ENCODE measurements around the gene ISG15. TPM values are rescaled to one million over a fixed set of nuclear protein-coding genes. Genes with fewer than 3 reads are reported as not detected.
"Not testable (repeated sequence)": the region's sequence is repeated elsewhere in the genome, so short reads cannot be mapped to it uniquely, and the experiment has no call there.

ISG15 gene
- total RNA-seq, 1 experiment from 2014 or later = 758 TPM

DNA sequence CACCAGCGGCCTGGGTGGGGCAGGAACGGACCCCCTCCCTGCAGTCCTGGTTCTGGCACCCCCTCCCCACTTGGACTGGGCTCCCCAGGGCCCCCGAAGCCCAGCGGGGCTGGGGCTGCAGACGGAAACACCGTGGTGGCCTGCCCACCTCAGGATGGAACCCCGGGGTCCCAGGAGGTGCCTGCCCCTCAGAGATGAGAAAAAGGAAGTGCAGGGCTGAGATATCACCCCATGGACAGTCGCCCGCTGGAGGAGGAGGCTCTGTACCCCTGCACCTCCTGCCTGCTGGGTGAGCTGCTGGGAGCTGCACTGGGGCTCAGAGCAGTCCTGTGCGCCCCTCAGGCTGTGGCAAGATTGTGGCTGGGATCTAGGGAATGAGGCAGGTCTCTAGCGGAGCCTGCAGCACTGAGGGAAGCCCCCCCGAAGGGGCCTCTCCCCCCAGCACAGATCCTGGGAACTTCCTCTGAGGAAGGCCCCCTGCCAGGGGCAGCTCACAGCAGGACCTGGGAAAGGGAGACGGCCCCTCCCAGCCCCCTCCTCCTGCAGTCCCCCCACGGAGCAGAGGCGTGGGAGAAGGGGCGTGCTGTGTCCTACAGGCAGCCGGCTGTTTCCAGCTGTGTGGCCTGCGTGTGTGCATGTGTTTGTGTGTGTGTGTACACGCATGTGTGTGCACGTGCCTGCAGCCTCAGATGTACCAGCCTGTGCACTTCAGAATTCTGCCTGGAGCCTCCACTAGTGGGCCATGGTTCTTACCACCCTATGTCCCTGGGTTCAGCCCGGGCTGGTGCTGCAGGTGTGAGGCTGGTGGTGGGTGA lies 13.5 kb downstream of the ISG15 start:
- no TSS peak for BruUV-seq (replicated peaks)
- Histone ChIP-seq H4K20me1 (ENCODE audit: low read length) (peaks cover 63% of the 10 kb centered on the region), H3K9me3 (ENCODE audit: low read length) (no peaks in the 10 kb centered on the region), H3K4me2 (ENCODE audit: low read length) (no peak overlapping the region), H3F3A (ENCODE audit: low read length, unreplicated experiment) (no peaks in the 10 kb centered on the region), H3K79me2 (ENCODE audit: low read length) (peaks cover 88% of the 10 kb centered on the region), H3K4me3 (ENCODE audit: low read length) (no peak overlapping the region), H2AFZ (ENCODE audit: low read length) (no peak overlapping the region), H3K9me2 (replicated peaks; ENCODE audit: low read length) (no peaks in the 10 kb centered on the region), H3K9ac (ENCODE audit: low read length) (no peak overlapping the region), H3K27me3 (ENCODE audit: low read length) (no peaks in the 10 kb centered on the region), H3K4me1 (ENCODE audit: insufficient read depth, low read length) (peaks cover 41% of the 10 kb centered on the region), H3K36me3 (ENCODE audit: low read depth, low read length) (peaks cover 56% of the 10 kb centered on the region), H3K27ac (ENCODE audit: low read length) (no peak overlapping the region)
- TF ChIP-seq EZH2 (IDR thresholded peaks at IDR 0.05; ENCODE audit: low read length, unreplicated experiment) (no peak), EZH2phosphoT487 (IDR thresholded peaks at IDR 0.05; ENCODE audit: borderline replicate concordance, low read length) (no peak)
- TF ChIP-seq, protein P1, sequence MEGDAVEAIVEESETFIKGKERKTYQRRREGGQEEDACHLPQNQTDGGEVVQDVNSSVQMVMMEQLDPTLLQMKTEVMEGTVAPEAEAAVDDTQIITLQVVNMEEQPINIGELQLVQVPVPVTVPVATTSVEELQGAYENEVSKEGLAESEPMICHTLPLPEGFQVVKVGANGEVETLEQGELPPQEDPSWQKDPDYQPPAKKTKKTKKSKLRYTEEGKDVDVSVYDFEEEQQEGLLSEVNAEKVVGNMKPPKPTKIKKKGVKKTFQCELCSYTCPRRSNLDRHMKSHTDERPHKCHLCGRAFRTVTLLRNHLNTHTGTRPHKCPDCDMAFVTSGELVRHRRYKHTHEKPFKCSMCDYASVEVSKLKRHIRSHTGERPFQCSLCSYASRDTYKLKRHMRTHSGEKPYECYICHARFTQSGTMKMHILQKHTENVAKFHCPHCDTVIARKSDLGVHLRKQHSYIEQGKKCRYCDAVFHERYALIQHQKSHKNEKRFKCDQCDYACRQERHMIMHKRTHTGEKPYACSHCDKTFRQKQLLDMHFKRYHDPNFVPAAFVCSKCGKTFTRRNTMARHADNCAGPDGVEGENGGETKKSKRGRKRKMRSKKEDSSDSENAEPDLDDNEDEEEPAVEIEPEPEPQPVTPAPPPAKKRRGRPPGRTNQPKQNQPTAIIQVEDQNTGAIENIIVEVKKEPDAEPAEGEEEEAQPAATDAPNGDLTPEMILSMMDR (conservative IDR thresholded peaks at IDR 0.05; ENCODE audit: low read depth, low read length) = no peak
- no peak for DNase-seq
- intact Hi-C loops (cut with micrococcal nuclease) = no loop called here
- CTCF ChIA-PET = no interaction called here
- POLR2A ChIA-PET (ENCODE audit: unreplicated experiment) = no interaction called here
- ATAC-seq = no peak

- H3K79me2 ChIP-seq (ENCODE audit: low read length) = peaks cover 88% of the 10 kb centered on the region
- intact Hi-C loops (cut with micrococcal nuclease) = no loop called here
- no peak overlapping the region for H3K4me3 ChIP-seq (ENCODE audit: low read length)
These were observed 14.5 kb downstream of the ISG15 start for GRCh38 chr1:1027791-1028190.

DNA sequence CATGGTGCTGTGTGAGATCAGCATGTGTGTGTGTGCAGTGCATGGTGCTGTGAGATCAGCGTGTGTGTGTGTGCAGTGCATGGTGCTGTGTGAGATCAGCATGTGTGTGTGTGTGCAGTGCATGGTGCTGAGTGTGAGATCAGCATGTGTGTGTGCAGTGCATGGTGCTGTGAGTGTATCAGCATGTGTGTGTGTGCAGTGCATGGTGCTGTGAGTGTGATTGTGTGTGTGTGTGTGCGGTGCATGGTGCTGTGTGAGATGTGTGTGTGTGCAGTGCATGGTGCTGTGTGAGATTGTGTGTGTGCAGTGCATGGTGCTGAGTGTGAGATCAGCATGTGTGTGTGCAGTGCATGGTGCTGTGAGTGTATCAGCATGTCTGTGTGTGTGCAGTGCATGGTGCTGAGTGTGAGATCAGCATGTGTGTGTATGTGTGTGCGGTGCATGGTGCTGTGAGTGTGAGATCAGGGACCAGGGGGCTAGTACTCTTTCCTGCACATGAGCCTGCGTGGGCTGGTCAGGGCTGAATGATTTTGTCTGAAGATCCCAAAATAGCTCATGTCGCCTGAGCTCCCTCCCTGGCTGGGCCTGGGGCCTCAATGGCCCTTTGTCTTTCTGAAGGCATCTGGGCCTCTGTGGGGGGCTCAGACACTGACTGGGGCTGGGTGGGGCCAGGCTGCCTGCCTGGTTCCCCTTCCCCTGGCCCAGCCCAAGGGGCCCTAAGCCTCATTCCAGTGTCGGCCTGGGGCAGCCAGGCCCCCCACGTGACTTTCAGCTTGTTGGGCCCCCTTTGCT lies 17.8 kb downstream of the ISG15 start:
- H3K9me3 ChIP-seq (ENCODE audit: low read length); H3K4me3 ChIP-seq (ENCODE audit: low read length); H3K9ac ChIP-seq (ENCODE audit: low read length); POLR2A ChIA-PET (ENCODE audit: unreplicated experiment); H3F3A ChIP-seq (ENCODE audit: low read length, unreplicated experiment); H3K27ac ChIP-seq (ENCODE audit: low read length); H3K9me2 ChIP-seq (replicated peaks; ENCODE audit: low read length); H3K4me1 ChIP-seq (ENCODE audit: insufficient read depth, low read length); ATAC-seq; BruUV-seq (replicated peaks); intact Hi-C loops (cut with micrococcal nuclease); H2AFZ ChIP-seq (ENCODE audit: low read length); H3K27me3 ChIP-seq (ENCODE audit: low read length); H3K4me2 ChIP-seq (ENCODE audit: low read length); DNase-seq; CTCF ChIA-PET: not testable (repeated sequence)
- peaks cover 75% of the 10 kb centered on the region for H3K79me2 ChIP-seq (ENCODE audit: low read length)
- peaks cover 55% of the 10 kb centered on the region for H4K20me1 ChIP-seq (ENCODE audit: low read length)
- H3K36me3 ChIP-seq (ENCODE audit: low read depth, low read length) = peaks cover 57% of the 10 kb centered on the region

More at GRCh38 chr1:1027791-1028190, 14.5 kb downstream of the ISG15 start:
- no peak for DNase-seq
- no peak for ATAC-seq
- no peak overlapping the region for H3K9ac ChIP-seq (ENCODE audit: low read length)
- no peak overlapping the region for H2AFZ ChIP-seq (ENCODE audit: low read length)
- H3K4me2 ChIP-seq (ENCODE audit: low read length) = no peak overlapping the region
- ChIA-PET POLR2A (ENCODE audit: unreplicated experiment) (no interaction called here), CTCF (no interaction called here)
- no TSS peak for BruUV-seq (replicated peaks)
- H3K27ac ChIP-seq (ENCODE audit: low read length) = no peak overlapping the region
- TF ChIP-seq EZH2phosphoT487 (IDR thresholded peaks at IDR 0.05; ENCODE audit: borderline replicate concordance, low read length) (no peak), EZH2 (IDR thresholded peaks at IDR 0.05; ENCODE audit: low read length, unreplicated experiment) (no peak)
- TF ChIP-seq, protein P1 (conservative IDR thresholded peaks at IDR 0.05; ENCODE audit: low read depth, low read length) = no peak
- H3K4me1 ChIP-seq (ENCODE audit: insufficient read depth, low read length) = peaks cover 31% of the 10 kb centered on the region
- H3F3A ChIP-seq (ENCODE audit: low read length, unreplicated experiment) = no peaks in the 10 kb centered on the region
- peaks cover 57% of the 10 kb centered on the region for H3K36me3 ChIP-seq (ENCODE audit: low read depth, low read length)
- H3K27me3 ChIP-seq (ENCODE audit: low read length) = no peaks in the 10 kb centered on the region
- H3K9me2 ChIP-seq (replicated peaks; ENCODE audit: low read length) = no peaks in the 10 kb centered on the region
- peaks cover 64% of the 10 kb centered on the region for H4K20me1 ChIP-seq (ENCODE audit: low read length)
- no peaks in the 10 kb centered on the region for H3K9me3 ChIP-seq (ENCODE audit: low read length)

Data from PC-3 (cell line).